Tibial artery (tissue), 4 donors: ENCODE data around the gene SIGLEC8.

Experiments used
- DNase-seq, 2 donors: peaks; one replicate each; pipeline ENCODE4 v3.0.0-alpha.2; 2019
- H3K27ac ChIP-seq, 2 donors: fragments of 200-600 bp; sonication (generic) in 1 of 2; 1 replicate in 1 of 2; 2 replicates in 1 of 2; pipeline ENCODE4 v1.5.1; 2018 to 2019; ENCODE audit warnings: mild to moderate bottlenecking in 1 of 2
- H3K27me3 ChIP-seq, 2 donors: fragments of 200-600 bp; sonication (generic) in 1 of 2; one replicate each; pipeline versions ENCODE4 v1.5.1 to v1.6.0; 2016 to 2019
- H3K36me3 ChIP-seq, 3 donors: fragments of 200-600 bp; sonication (generic) in 2 of 3; one replicate each; pipeline ENCODE4 v1.5.1; 2016 to 2019; ENCODE audit warnings: mild to moderate bottlenecking in 2 of 3
- H3K4me1 ChIP-seq, 4 donors: fragments of 200-600 bp; sonication (generic) in 2 of 4; 1 replicate in 3 of 4; 2 replicates in 1 of 4; pipeline ENCODE4 v1.5.1; 2016 to 2019
- H3K4me3 ChIP-seq, 2 donors: fragments of 200-600 bp; sonication (generic) in 1 of 2; 1 replicate in 1 of 2; 2 replicates in 1 of 2; pipeline ENCODE4 v1.5.1; 2018 to 2019; ENCODE audit warnings: mild to moderate bottlenecking in 2 of 2
- H3K9me3 ChIP-seq, 3 donors: fragments of 200-600 bp; sonication (generic) in 1 of 3; one replicate each; pipeline ENCODE4 v1.5.1; 2016 to 2019
- CTCF ChIP-seq, 2 experiments: fragments of 200-600 bp in 1 of 2; fragments of 450-650 bp in 1 of 2; IDR thresholded peaks; one replicate each; pipeline ENCODE4 v1.5.1; 2017 to 2019; ENCODE audit warnings: antibody characterized with exemption in 2 of 2, mild to moderate bottlenecking in 1 of 2, moderate library complexity in 1 of 2
- intact Hi-C: fragments of 100-400 bp; cut with DNase I; formaldehyde crosslinking; loops from one replicate; pipeline ENCODE4 v1.15.0; 2023; ENCODE audit warnings: low total_unique reads

The SIGLEC8 gene

GRCh38 chr19:51472607-51473006 lies 14.4 kb upstream of the SIGLEC8 start:
- Histone ChIP-seq H3K4me3 (no peak overlapping the region), H3K27me3 (peaks cover 0 to 30% of the 10 kb centered on the region in 2 donors), H3K9me3 (no peaks in the 10 kb centered on the region), H3K4me1 (no peaks in the 10 kb centered on the region), H3K36me3 (no peaks in the 10 kb centered on the region), H3K27ac (no peak overlapping the region)
- no peak for DNase-seq
- intact Hi-C loops = loop anchor here (10.0 kb wide), 2 partner anchors 182 to 302 kb away; no protein-coding TSS in a partner anchor
- no peak for TF ChIP-seq CTCF (IDR thresholded peaks at IDR 0.05)

GRCh38 chr19:51471527-51471926 lies 13.3 kb upstream of the SIGLEC8 start:
- Histone ChIP-seq H3K4me1 (no peaks in the 10 kb centered on the region), H3K4me3 (no peak overlapping the region), H3K9me3 (no peaks in the 10 kb centered on the region), H3K27me3 (peaks cover 0 to 30% of the 10 kb centered on the region in 2 donors), H3K27ac (no peak overlapping the region), H3K36me3 (no peaks in the 10 kb centered on the region)
- TF ChIP-seq CTCF (IDR thresholded peaks at IDR 0.05) = no peak
- DNase-seq = no peak
- intact Hi-C loops = loop anchor here (10.0 kb wide), 2 partner anchors 183 to 303 kb away; no protein-coding TSS in a partner anchor

GRCh38 chr19:51470966-51471365 lies 12.7 kb upstream of the SIGLEC8 start:
- peaks cover 0 to 26% of the 10 kb centered on the region in 2 donors for H3K27me3 ChIP-seq
- no peak overlapping the region for H3K4me3 ChIP-seq
- TF ChIP-seq CTCF (IDR thresholded peaks at IDR 0.05) = no peak
- no peaks in the 10 kb centered on the region for H3K4me1 ChIP-seq
- DNase-seq = no peak
- intact Hi-C loops = loop anchor here (10.0 kb wide), 2 partner anchors 184 to 304 kb away; no protein-coding TSS in a partner anchor
- H3K9me3 ChIP-seq = no peaks in the 10 kb centered on the region
- H3K36me3 ChIP-seq = no peaks in the 10 kb centered on the region
- no peak overlapping the region for H3K27ac ChIP-seq

GRCh38 chr19:51469629-51470028 lies 11.4 kb upstream of the SIGLEC8 start:
- no peaks in the 10 kb centered on the region for H3K36me3 ChIP-seq
- H3K4me1 ChIP-seq = no peaks in the 10 kb centered on the region
- intact Hi-C loops = loop anchor here (10.0 kb wide), 2 partner anchors 185 to 305 kb away; no protein-coding TSS in a partner anchor
- DNase-seq = no peak
- no peak overlapping the region for H3K27ac ChIP-seq
- no peaks in the 10 kb centered on the region for H3K9me3 ChIP-seq
- H3K4me3 ChIP-seq = no peak overlapping the region
- TF ChIP-seq CTCF (IDR thresholded peaks at IDR 0.05) = no peak
- peaks cover 0 to 23% of the 10 kb centered on the region in 2 donors for H3K27me3 ChIP-seq

- no peak overlapping the region for H3K27ac ChIP-seq
- H3K4me1 ChIP-seq = no peaks in the 10 kb centered on the region
- H3K9me3 ChIP-seq = no peaks in the 10 kb centered on the region
- no peaks in the 10 kb centered on the region for H3K36me3 ChIP-seq
- no peak for DNase-seq
- peaks cover 0 to 19% of the 10 kb centered on the region in 2 donors for H3K27me3 ChIP-seq
- intact Hi-C loops = no loop called here
- no peak for TF ChIP-seq CTCF (IDR thresholded peaks at IDR 0.05)
- H3K4me3 ChIP-seq = no peak overlapping the region
Observed at GRCh38 chr19:51469162-51469561, 10.9 kb upstream of the SIGLEC8 start.

GRCh38 chr19:51468545-51468920 lies 10.3 kb upstream of the SIGLEC8 start:
- no peaks in the 10 kb centered on the region for H3K9me3 ChIP-seq
- no peak overlapping the region for H3K4me3 ChIP-seq
- no peak for DNase-seq
- H3K4me1 ChIP-seq = no peaks in the 10 kb centered on the region
- no peaks in the 10 kb centered on the region for H3K36me3 ChIP-seq
- H3K27me3 ChIP-seq = peaks cover 0 to 14% of the 10 kb centered on the region in 2 donors
- no peak for TF ChIP-seq CTCF (IDR thresholded peaks at IDR 0.05)
- H3K27ac ChIP-seq = no peak overlapping the region
- intact Hi-C loops = no loop called here
